GM18861 (cell line): ENCODE data around the gene MTCH1.
"Not testable (repeated sequence)": the region's sequence is repeated elsewhere in the genome, so short reads cannot be mapped to it uniquely, and the experiment has no call there.

Source experiments
- ATAC-seq: cut with Tn5 transposase; IDR thresholded peaks from one replicate; pipeline ENCODE4 v1.9.1; 2021; ENCODE audit not compliant: unreplicated experiment

The MTCH1 gene

DNA sequence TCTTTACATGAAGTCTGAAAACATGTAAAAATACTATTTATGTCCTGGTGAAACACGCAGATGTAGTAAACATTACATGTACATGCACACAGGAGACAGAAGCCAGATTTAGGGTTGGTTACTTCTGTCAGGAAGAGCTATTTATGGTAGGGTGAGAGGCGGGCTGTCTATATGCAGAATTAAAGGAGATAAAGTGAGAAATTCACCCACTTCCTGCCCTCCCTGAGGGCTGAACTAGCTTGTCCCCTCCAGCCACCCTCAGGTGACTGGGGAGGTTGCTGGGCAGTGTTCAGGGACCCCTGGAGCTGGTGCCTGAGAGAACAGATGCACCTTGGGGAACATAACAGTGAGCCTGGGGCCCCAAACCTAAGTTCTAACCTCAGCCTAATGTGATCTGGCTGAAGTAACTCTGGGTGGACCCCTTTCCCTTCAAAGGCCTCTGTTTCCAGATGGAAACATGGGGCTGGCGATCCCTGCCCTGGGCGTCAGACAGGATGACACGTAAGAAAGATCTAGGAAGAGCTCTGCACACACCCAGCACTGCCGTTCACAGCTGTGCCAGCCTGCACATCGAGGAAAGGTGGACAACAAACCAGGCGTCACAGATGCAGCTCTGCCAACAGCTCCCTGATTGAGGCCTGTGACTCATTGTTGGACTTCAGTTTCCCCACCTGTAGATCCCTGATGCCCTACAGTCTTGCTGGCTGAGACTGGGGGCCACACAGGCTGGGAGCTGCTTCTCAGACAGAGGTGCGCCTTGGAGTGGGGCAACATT is 30.1 kb downstream of the MTCH1 start:
- no peak for ATAC-seq

DNA sequence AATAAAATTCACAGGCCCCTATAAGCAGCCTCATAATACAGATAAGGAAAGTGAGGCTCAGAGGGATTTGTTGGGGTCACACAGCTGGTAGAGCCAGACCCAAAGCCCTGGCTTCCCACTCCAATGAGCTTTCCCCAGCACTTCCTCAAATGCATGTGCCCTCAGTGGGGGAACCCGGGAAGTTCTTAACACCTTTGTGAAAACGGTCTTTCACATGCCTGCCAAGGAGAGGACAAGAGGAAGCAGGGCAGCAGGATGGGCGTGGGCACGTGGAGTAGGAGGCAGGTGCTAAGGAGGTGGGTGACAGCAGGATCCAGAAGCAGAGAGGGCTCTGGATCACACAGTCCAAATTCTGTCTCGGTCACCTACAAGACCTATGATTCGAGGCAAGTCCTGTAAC is 30.9 kb downstream of the MTCH1 start:
- no peak for ATAC-seq

DNA sequence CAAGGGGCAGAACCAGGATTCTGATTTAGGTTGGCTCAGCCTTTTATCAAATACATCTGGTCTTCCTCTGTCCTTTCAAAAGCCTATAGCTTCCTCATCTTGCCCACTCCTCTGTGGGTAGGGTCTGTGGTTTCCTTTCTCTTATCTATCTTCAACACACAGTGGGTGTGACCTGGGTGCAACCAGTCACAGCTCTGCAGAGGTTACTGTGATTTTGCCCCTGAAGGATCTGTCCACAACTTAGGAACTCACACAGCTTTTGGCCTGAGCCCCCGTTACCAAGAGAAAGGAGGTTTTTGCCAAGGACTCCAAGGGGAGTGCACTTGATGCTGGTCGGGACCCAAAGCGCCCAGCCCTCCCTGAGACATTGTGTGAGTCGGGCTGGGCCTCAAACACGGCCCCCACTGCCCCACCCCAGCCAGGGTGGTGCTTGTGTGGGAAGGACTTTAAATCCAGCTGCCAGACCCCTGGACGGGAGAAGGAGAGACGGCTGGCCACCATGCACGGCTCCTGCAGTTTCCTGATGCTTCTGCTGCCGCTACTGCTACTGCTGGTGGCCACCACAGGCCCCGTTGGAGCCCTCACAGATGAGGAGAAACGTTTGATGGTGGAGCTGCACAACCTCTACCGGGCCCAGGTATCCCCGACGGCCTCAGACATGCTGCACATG is 31.6 kb downstream of the MTCH1 start, which contains the start of gene PI16:
Gene PI16, plus strand, starts transcription at position 477 of the 670 bp plus-strand sequence. Its CDS starts 23 bp downstream, at position 500.
- no peak for ATAC-seq

DNA sequence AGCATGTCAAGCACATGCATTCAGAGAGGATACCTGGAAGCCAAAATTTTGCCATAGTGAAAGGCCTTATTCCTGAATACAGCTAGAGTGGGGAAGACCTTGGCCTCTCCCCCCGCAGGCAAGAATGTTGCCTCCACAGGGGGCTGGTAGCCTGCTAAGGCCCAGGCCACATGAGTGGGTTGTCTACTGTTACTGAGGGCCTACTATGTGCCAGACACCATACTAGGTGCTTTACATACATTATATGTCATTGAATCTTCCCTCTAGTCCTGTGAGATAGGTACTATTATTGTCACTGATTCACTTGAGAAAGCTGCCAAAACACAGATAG is 32.1 kb downstream of the MTCH1 start:
- ATAC-seq, result no peak

DNA sequence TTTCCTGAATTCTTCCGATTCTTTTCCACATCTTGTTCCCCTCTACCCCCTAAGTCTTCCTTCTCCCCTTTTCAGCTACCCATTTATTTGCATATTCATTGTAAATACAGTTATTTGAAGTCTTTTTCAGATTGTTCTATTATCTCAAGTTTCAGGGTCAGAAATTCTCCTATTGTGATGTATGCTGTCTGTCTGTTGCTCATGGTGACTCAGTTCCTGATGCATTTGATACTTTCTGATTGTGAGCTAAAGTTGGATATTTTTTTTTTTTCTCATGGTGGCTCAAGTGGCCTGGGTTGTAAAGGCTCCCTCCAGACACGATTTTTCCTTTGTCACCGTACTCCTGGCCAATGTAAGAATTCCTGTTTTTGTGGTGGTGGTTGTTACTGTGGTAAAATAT is 36.4 kb downstream of the MTCH1 start:
- no peak for ATAC-seq

DNA sequence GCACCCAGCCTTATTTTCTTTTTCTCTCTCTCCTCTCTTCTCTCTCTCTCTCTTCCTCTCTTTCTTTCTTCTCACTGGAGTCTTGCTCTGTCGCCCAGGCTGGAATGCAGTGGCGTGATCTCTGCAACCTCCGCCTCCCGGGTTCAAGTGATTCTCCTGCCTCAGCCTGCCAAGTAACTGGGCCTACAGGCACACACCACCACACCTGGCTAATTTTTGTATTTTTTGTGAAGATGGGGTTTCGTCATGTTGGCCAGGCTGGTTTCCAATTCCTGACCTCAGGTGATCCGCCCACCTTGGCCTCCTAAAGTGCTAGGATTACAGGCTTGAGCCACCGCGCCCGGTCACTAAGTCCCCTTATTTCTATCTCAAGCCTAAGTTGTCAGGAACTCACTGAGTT is 36.9 kb downstream of the MTCH1 start:
- ATAC-seq, result not testable (repeated sequence)

DNA sequence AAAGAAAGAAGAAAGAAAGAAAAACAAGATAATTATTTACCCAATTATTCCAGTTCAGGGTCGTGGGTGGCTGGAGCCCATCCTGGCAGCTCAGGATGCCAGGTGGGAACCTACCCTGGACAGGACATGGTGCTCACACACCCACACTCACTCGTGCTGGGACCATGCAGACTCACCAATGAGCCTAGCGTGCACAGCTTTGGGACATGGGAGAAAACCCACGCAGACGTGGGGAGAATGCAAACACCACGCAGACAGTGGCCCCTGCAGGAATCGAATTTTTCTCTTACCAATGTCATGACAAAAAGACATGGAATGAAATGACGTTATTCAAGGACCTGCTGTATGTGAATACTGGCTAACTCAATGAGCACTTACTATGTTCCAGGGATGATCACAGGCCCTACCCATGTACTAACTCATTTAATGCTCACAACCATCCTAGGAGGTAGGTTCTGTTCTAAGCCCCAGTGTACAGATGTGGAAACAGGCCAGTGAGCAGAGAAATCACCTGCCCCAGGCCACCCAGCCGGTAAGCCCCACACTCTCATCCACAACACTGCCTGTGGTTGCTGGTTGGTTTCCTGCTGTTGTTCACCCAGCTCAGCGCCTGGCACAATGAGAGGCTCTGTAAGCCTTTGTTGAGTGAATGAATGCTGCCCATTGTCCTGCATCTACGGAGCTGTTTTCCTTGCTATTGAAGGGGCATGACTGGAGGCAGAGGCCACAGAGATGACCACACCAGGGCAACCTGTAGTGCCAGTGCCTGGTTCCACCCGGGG is 38.2 kb downstream of the MTCH1 start:
- ATAC-seq, result no peak

DNA sequence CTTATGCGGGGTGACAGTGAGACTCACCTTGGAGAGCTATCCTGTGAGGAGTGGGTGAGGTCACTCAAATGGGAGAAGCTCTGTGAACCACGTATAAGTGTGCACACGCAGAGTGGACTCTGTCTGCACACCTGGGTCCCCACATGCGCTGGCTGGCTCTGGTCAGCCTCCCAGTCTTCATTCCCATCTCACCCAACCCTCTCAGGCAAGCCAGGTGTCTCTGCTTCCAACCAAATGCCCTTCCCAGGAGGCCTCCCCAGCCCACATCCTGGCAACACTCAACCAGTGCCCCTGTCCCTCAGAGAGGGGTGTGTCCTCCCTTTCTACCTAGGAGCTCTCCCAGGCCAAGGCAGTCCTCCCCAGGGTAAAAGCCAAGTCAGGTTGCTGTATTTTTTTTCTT is 39.5 kb downstream of the MTCH1 start:
- no peak for ATAC-seq

DNA sequence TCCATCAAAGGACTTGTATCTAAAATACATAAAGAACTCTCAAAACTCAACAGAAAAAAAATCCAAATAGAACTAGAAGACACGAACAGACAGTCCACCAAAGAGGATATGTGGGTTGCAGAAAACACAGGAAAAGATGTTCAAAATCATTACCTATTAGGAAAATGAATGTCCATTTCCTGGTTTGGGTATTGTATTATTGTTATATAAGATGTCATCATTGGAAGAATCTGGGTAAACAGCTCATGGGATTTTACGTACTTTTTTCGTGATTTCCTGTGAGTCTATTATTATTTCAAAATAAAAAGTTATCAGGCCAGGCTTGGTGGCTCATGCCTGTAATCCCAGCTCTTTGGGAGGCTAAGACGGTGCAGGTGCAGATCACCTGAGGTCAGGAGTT is 40.7 kb downstream of the MTCH1 start:
- no peak for ATAC-seq

DNA sequence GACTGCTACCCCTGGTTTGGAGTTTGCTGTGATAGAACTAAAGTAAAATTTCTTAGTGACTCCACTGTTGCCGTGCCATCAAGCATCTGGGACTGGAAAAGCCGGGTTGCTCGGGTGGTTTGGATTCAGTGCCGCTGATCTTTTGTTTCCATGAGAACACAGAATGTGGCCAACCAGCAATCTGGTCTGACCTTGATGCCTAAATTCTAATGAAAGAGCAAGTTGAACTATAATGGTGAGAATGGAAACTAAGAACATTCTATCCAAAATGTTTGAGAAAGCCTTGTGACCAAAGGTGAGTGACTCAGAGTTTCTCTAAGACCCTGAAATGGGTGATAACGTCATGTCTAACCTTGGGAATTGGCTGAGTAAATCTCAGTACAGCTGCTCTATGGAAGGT is 41.3 kb downstream of the MTCH1 start:
- no peak for ATAC-seq

DNA sequence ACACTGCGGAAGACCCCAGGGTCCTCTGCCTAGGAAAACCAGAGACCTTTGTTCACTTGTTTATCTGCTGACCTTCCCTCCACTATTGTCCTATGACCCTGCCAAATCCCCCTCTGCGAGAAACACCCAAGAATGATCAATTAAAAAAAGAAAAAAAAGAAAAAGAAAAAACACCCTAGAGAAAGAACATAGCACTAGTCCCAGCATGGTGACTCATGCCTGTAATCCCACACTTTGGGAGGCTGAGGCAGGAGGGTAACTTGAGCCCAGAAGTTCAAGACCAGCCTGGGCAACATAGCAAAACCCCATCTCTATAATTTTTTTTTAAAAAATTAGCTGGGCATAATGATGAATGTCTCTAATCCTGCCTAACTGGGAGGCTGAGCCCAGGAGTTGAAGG is 43.7 kb downstream of the MTCH1 start:
- ATAC-seq, result not testable (repeated sequence)

DNA sequence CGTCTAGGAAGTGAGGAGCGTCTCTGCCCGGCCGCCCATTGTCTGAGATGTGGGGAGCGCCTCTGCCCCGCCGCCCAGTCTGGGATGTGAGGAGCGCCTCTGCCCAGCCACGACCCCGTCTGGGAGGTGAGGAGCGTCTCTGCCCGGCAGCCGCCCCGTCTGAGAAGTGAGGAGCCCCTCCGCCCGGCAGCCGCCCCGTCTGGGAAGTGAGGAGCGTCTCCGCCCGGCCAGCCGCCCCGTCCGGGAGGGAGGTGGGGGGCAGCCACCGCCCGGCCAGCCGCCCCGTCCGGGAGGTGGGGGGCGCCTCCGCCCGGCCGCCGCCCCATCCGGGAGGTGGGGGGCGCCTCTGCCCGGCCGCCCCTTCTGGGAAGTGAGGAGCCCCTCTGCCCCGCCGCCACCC is 44.4 kb downstream of the MTCH1 start:
- not testable (repeated sequence) for ATAC-seq

DNA sequence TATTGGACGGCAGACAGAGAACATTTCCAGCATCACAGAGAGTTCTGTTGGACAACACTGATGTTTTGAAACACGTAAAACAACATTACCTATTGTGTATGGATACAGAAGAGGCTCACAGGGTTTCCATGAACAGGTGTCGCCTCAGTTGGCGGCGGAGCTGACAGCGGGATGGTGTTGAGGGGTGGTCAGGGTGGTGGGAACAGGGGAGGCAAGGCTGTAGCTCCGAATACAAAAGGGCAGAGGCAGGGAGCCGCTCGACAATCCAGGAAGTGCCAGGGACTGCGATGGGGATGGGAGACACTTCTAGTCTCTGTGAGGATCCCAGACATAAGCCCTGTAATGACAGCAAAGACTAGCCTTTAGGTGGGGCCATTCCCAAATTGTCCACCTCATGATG is 46.0 kb downstream of the MTCH1 start:
- ATAC-seq, result no peak

DNA sequence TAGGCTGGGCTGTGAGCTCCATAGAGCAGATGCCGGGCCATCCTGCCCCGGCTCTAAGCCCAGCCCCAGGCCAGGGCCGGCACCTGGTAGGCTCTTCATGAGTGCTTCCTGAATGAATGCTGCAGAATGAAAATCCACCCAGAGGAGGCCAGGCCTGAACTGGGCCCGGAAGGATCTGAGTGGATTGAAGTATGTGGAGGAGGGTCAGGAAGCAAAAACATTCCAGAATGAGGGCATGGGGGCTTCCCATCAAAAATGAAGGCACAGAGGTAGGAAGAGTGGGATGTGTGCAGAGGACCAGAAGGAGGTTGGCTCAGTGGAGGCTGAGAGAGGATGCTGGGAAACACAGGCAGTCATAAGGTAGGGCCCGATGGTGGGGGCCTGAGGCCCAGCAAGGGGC is 47.0 kb downstream of the MTCH1 start:
- not testable (repeated sequence) for ATAC-seq

DNA sequence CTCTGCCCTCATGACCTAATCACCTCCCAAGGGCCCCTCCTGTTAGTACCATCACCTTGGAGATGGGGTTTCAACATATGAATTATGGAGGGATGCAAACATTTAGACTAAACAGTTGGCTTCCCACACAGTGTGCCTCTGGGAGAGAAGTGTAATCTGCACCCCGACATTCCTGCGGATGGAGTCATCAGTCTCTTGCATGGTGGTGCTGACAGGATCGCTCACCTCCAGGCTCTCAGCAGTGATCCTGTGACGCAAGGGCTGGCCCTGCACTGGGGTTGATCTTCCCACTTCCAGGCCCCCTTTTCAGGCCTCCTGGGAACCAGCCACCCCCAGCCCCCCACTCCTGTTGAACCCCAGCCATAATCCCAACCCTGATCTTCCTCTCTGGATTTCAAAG is 47.5 kb downstream of the MTCH1 start:
- no peak for ATAC-seq

DNA sequence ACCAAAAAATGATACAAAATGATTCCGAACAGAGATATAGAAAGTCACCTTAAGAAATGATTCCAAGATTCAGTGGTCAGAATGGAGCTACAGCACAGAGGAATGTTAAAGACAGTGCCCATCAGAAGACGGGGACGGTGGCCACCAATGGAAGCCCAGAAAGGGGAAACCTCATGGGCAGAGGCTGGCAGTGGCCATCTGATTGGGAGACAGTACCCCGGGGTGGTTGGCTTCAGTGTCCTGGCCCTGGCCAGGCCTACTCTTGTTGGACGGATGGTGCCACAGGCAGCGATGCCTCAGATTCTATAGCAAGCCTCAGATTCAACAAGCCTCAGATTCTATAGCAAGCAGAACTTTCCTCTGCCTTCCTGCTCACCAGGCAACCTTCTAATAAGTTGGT is 48.1 kb downstream of the MTCH1 start:
- no peak for ATAC-seq

DNA sequence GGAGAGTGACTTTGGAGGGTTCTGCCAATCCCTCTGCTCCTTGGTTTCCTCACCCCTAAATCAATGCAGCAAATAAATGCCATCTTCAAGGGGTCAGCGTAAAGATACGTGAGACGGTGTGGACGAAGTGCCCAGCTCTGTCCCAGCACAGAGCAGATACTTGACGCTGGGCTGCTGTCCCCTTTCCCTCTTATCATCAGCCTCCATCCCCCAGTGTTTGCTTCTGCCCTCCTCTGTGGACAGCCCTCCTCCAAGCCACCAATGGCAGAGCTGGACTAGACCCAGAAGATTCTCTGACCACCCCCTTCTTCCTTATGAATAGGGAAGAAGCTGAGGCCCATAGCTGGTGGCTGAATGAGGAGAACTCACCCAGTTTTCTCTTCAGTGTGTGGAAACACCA is 49.2 kb downstream of the MTCH1 start:
- no peak for ATAC-seq

DNA sequence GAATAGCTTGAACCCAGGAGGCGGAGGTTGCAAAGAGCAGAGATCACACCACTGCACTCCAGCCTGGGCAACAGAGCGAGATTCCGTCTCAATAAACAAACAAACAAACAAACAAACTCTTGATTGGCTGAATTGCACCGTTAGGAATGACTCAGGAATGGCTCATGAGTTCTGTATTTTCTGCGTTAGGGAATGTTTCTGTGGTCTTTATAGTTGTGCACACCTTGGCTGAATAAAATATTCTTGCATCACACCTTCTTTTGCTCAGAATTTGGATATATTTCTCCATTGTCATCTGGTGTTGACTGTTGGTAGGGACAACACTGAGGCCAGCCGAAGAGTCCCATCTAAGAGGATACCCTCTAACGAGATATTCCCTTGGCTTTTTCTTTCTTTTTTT is 51.1 kb downstream of the MTCH1 start:
- ATAC-seq, result no peak

DNA sequence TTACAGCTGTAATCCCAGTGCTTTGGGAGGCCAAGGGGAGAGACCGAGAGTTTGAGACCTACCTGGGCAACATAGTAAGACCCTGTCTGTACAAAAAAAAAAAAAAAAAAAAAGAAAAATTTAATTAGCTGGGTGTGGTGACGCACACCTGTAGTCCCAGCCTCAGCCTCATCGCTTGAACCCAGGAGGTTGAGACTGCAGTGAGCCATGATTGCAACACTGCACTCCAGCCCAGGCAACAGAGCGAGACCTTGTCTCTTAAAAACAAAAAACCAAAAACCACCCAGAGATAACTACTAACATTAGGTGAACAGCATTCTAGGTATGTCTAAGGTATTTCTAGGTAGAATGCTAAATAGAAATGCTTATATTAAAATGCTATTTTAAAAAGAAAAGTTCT is 52.5 kb downstream of the MTCH1 start:
- ATAC-seq, result no peak

DNA sequence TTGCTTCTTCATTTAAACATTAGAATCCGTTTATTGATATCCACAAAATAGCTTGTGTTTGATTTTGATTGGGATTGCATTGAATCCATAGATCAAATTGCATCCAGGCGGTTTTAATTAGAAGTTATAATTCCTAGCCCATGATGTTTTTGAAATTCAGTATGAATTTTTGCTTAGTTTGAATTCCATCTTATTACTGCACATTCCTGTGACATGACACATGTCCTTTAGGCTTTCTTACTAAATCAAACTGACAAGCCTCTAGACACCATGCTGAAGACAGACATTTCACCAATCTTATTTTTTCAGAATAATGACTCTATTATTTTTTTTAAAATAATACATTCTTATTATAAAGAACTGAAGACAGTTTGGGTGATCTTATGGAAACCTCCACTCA is 52.9 kb downstream of the MTCH1 start:
- no peak for ATAC-seq

DNA sequence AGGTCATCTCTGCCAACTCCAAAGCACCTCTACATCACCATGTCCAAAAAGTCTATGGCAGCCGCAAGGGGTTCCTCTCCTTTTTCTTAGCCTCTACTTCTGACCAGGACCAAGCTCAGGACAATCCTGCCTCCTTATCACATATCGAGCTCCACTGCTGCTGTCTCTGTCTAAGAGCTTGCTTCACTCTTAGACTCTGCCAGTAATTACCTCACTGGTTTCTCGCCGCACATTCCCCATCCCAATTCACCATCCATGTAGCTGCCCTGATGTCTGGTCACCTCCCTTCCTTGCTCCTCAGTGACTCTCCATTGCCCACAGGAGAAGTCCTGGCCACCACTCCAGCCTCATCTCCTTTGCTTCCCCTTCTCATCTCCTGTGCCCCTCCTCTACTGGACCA is 55.5 kb downstream of the MTCH1 start:
- no peak for ATAC-seq

DNA sequence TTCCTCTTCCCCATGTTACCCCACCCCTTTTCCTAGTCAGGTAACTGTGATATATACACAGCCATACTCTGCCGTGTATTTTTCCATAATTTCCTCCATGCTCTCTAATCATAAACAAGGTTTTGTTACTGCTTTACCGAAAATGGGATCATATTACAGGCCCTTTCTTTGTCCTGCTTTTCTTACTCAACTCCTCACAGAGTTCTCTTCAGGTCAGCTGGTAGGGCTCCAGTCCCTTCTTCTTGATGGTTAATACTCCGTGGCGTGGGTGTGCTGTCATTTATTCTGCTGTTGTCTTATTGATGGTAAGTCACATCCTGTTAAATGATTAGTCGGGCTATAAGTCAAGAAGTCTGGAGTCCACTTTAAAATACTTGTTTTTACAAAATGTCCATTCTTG is 56.4 kb downstream of the MTCH1 start:
- ATAC-seq, result no peak
